ENCODE measurements around the gene GPR89B.
"Not testable (repeated sequence)": the region's sequence is repeated elsewhere in the genome, so short reads cannot be mapped to it uniquely, and the experiment has no call there.

The GPR89B gene

GRCh38 chr1:147940456-147940855 lies 12.2 kb downstream of the GPR89B start:
- DNase-seq (ENCODE audit: low spot score) = not testable (repeated sequence)

GRCh38 chr1:147942563-147942962 lies 14.3 kb downstream of the GPR89B start:
- not testable (repeated sequence) for DNase-seq (ENCODE audit: low spot score)

DNA sequence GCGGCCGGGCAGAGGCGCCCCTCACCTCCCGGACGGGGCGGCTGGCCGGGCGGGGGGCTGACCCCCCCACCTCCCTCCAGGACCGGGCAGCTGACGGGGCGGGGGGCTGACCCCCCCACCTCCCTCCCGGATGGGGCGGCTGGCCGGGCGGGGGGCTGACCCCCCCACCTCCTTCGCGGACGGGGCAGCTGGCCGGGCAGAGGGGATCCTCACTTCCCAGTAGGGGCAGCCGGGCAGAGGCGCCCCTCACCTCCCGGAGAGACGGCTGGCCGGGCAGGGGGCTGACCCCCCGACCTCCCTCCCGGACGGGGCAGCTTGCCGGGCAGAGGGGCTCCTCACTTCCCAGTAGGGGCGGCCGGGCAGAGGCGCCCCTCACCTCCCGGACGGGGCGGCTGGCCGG lies 21.3 kb downstream of the GPR89B start:
- not testable (repeated sequence) for DNase-seq (ENCODE audit: low spot score)

DNA sequence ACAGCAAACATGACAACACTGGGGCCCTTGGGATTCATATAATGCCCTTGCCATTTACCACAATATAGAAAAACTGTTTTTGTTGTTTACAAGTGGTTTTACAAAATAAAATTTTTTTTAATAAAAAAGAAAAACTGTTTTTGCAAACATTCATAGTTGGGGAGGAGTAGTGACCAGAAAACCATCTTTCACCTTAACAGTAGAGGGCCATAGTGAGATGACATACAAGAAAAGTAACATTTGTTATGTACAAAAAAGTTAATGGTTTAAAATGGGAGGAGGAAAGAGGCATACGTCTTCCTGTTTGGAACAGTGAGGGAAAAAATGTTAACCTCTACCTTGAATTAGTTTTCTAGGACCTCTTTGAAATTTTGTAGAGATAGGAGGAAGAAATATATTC lies 30.7 kb downstream of the GPR89B start:
- not testable (repeated sequence) for DNase-seq (ENCODE audit: low spot score)

- not testable (repeated sequence) for DNase-seq (ENCODE audit: low spot score)
Observed at GRCh38 chr1:147959680-147960079, 31.5 kb downstream of the GPR89B start.

GRCh38 chr1:147964575-147964974 lies 36.4 kb downstream of the GPR89B start:
- DNase-seq (ENCODE audit: low spot score) = not testable (repeated sequence)

GRCh38 chr1:147966657-147967056 lies 38.4 kb downstream of the GPR89B start:
- DNase-seq (ENCODE audit: low spot score) = not testable (repeated sequence)

DNA sequence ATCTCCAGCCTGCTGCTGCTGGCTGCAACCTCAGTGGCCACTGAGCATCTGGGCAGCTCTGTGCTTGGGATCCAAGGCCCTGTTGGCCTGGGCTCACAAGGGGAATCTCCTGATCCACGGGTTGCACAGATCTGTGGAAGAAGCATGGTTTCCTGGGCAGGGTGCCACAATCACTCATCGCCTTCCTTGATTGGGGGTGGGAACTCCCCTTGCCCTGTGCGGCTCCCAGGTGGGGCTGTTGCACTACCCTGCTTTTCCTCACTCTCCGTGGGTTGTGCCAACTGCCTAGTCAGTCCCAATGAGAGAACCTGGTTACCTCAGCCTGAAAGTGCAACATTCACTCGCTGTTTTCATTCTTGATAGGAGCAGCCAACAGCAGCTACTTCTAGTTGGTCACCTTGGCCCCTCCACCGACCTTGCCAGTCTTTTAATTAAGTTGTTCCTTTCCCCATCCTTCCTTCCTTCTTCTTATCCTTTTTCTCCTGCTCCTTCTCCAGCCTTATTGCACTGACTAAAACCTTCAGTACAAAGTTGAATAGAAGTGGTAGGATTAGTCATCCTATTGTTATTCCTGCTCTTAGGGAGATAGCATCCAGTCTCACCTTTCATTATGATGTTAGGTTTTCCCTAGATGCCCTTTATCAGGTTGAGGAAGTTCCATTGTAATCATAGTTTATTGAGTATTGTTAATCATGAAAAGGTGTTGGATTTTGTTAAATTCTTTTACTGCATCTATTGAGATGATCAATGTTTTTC lies 50.9 kb downstream of the GPR89B start:
- DNase-seq (ENCODE audit: low spot score) = not testable (repeated sequence)

DNA sequence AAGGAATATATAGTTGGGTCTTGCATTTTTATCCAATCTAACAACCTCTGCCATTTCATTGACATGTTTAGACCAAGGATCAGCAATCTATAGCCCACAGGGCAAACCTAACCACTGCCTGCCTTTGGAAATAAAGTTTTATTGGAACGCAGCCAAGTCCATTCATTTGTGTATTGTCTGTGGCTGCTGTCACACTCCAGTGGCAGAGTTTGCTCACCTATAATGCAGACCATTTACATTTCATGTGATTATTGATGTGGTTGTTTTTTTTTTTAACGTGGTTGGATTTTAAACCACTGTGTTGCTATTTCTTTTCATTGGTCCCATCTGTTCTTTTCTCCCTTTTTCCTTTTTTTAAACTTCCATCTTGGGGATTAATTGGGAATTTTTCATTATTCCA lies 57.2 kb downstream of the GPR89B start:
- DNase-seq (ENCODE audit: low spot score) = not testable (repeated sequence)

GRCh38 chr1:147987893-147988292 lies 59.7 kb downstream of the GPR89B start:
- DNase-seq (ENCODE audit: low spot score) = not testable (repeated sequence)

- DNase-seq (ENCODE audit: low spot score) = not testable (repeated sequence)
Observed at GRCh38 chr1:147992916-147993315, 64.7 kb downstream of the GPR89B start.

DNA sequence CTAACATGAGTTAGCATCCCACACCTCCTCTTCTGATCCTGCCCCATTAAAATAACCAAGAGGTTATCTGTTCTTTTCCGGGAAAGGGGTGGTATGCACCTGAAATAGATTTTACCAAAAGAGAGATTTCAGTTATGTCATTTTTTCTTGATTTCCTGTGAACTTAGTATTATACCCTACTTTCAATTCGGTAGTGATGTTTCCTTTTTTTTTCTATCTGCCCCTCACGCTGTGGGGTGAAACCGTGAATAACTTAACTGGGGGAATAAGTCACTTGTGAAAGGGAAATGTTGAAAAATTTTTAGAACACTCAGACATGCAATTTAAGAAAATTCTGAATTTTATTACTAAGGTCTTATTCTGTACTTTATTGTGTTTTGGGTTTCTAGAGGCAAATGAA lies 65.2 kb downstream of the GPR89B start:
- DNase-seq (ENCODE audit: low spot score) = not testable (repeated sequence)

GRCh38 chr1:147993825-147994615 lies 65.8 kb downstream of the GPR89B start:
- DNase-seq (ENCODE audit: low spot score) = not testable (repeated sequence)

DNA sequence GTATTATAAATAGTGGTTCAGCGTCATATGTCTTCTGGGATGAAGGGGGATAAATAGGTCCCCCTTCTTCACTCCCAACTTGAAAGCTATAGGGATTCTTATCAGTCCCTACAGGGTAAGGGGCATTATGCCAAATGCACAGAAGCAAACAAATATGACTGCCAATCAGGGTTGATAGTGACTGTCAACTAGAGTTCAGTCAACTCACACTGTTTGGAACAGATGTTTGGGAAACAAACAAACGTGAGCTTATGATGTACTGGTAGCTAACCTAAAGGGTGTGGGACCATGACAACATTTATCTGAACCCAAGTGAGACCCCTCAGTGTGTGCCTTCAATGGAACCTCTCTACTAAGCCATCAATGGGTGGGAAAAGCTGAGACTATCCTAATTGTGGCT lies 67.9 kb downstream of the GPR89B start:
- DNase-seq (ENCODE audit: low spot score) = not testable (repeated sequence)

DNA sequence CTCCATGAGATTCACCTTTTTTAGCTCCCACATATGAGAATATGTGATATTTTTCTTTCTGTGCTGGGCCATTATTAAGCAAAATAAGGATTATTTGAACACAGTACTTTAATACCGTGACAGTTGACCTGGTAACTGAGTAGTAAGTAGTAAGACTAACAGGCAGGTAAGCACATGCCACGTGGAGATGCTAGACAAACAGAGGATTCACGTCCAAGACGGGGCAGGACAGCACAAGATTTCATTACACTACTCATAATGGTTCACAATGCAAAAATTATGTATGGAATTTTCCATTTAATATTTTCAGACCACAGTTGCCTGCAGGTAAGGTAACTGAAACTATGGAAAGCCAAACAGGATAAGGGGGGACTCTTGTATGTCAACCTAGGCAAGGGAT lies 79.5 kb downstream of the GPR89B start:
- DNase-seq (ENCODE audit: low spot score) = not testable (repeated sequence)

DNA sequence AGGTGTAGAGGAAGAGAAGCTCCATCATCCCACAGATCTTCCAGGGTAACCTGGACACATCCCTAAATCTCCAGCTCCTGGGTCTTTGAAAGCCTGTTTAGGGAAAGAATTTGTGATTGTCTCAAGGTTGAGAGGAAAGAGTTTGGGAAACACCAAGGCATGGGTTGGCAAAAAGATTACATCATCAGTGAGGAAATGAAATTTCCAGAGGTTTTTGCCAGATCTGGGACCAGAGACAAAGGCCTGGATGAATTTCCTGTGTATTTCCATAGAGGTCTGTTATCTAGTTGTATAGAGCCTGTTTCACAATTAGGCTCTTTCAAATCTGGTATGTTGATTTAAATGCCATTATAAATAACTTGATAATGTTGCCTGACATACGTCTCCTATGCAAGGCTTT lies 82.3 kb downstream of the GPR89B start:
- DNase-seq (ENCODE audit: low spot score) = no peak

GRCh38 chr1:148013177-148014144 lies 85.2 kb downstream of the GPR89B start:
- not testable (repeated sequence) for DNase-seq (ENCODE audit: low spot score)

- not testable (repeated sequence) for DNase-seq (ENCODE audit: low spot score)
Observed at GRCh38 chr1:148014289-148015200, 86.3 kb downstream of the GPR89B start.

DNA sequence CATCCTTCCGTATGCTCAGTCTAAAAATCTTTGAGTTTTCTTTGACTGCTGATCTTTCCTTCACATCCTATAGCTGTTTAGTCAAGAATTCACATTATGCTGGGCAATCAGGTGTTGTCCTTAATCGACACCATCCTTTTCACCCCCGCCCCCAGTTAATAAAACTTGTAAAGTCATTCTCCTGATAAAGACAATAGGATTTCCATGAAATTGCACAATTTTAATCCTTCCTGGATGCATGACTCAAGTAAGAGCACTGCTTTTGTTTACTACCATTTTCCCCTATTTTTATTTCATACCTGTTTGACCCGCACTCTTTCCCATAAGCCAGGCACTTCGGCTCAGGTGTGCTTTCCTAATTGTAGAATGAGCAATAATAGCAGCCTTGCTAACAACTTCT lies 96.7 kb downstream of the GPR89B start:
- DNase-seq (ENCODE audit: low spot score) = not testable (repeated sequence)

DNA sequence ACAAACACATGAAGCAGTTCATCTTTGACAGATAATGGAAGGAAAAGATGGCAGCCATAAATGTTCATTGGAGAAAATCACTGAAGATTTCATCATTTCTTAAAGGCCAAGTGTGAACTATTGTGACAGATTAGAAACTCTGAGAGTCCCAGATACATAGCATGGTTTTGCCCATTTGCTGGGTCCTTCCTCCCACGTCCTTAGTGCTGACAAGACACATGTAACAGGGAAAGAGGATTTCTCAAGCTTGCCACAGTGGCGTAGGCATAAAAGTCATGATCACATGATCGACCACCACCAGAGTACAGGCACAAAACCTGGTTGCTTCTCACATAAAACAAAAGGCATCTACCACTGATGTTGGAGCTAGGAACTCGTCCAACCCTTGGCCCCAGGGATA lies 98.8 kb downstream of the GPR89B start:
- not testable (repeated sequence) for DNase-seq (ENCODE audit: low spot score)

GRCh38 chr1:148032247-148032646 lies 104.0 kb downstream of the GPR89B start:
- DNase-seq (ENCODE audit: low spot score) = not testable (repeated sequence)
